Neural cell (in vitro differentiated cells): Measurements from ENCODE around the gene FAM43B.

Experiments used
- CTCF ChIP-seq: fragments of 450-650 bp; IDR thresholded peaks from 2 replicates; pipeline ENCODE4 v1.5.1; 2014; ENCODE audit warnings: antibody characterized with exemption, mild to moderate bottlenecking, moderate library complexity; ENCODE audit not compliant: poor library complexity, severe bottlenecking
- EZH2 ChIP-seq: fragments of 200-600, 300-800 bp; shearing (Covaris generic), sonication (generic); IDR thresholded peaks from 2 replicates; pipeline ENCODE4 v1.6.1; 2014; ENCODE audit warnings: antibody characterized with exemption, low read length, borderline replicate concordance, mild to moderate bottlenecking; ENCODE audit not compliant: insufficient read depth, poor library complexity, severe bottlenecking
- POLR2AphosphoS5 ChIP-seq: IDR thresholded peaks from 2 replicates; pipeline ENCODE4 v1.6.1; 2012
- RAD21 ChIP-seq: fragments of 450-650 bp; conservative IDR thresholded peaks from 2 replicates; pipeline ENCODE4 v1.6.1; 2014; ENCODE audit warnings: antibody characterized with exemption, mild to moderate bottlenecking, moderate library complexity

GRCh38 chr1:20508411-20508771 lies 44.0 kb upstream of the FAM43B start:
- TF ChIP-seq EZH2 (no peak), CTCF (no peak), RAD21 (no peak), POLR2AphosphoS5 (no peak)
